Neural crest cell (in vitro differentiated cells): ENCODE results near the gene PRR5L. TPM values are rescaled to one million over a fixed set of nuclear protein-coding genes. Genes with fewer than 3 reads are reported as not detected.

Source experiments
- DNase-seq: peaks from one replicate; pipeline ENCODE4 v3.0.0; 2021; ENCODE audit warnings: low read depth, mixed read lengths, low spot score
- H3K27ac Mint-ChIP-seq: one replicate; pipeline ENCODE4 v1.8.0; 2021; ENCODE audit warnings: mild to moderate bottlenecking, mixed read lengths; ENCODE audit not compliant: unreplicated experiment
- H3K27me3 Mint-ChIP-seq: 2 replicates; pipeline ENCODE4 v1.8.0; 2021; ENCODE audit warnings: low read depth, mild to moderate bottlenecking, mixed read lengths
- H3K36me3 Mint-ChIP-seq: 2 replicates; pipeline ENCODE4 v1.8.0; 2021; ENCODE audit warnings: low read depth, mild to moderate bottlenecking, mixed read lengths
- H3K4me1 Mint-ChIP-seq: 2 replicates; pipeline ENCODE4 v1.8.0; 2021; ENCODE audit warnings: mixed read lengths
- H3K4me3 Mint-ChIP-seq: one replicate; pipeline ENCODE4 v1.8.0; 2021; ENCODE audit warnings: mild to moderate bottlenecking, mixed read lengths
- H3K9me3 Mint-ChIP-seq: 2 replicates; pipeline ENCODE4 v1.8.0; 2021; ENCODE audit warnings: mixed read lengths
- CTCF ChIP-seq: fragments of 200-600 bp; sonication (generic); conservative IDR thresholded peaks from 2 replicates; pipeline ENCODE4 v1.5.0; 2021; ENCODE audit warnings: antibody characterized with exemption, mild to moderate bottlenecking
- total RNA-seq: library from RNA; stranded (reverse); gene quantifications from 2 replicates; pipeline ENCODE4 v1.2.1, GENCODE V29; 2021

Gene PRR5L
- total RNA-seq, 1 donor from 2014 or later, result 6.6 TPM

GRCh38 chr11:36292311-36292722 lies 3.8 kb upstream of the PRR5L start:
- Mint-ChIP-seq H3K27me3 (peaks cover 20% of the 10 kb centered on the region), H3K9me3 (no peaks in the 10 kb centered on the region), H3K4me3 (peak overlapping the region; percentile 35), H3K36me3 (no peaks in the 10 kb centered on the region), H3K27ac (no peak overlapping the region), H3K4me1 (peaks cover 37% of the 10 kb centered on the region)
- no peak for DNase-seq
- TF ChIP-seq CTCF, result peak; percentile 72

- peaks cover 22% of the 10 kb centered on the region for H3K27me3 Mint-ChIP-seq
- no peak for DNase-seq
- no peak overlapping the region for H3K27ac Mint-ChIP-seq
- no peaks in the 10 kb centered on the region for H3K36me3 Mint-ChIP-seq
- no peak for TF ChIP-seq CTCF
- peaks cover 12% of the 10 kb centered on the region for H3K4me1 Mint-ChIP-seq
- no peak overlapping the region for H3K4me3 Mint-ChIP-seq
- H3K9me3 Mint-ChIP-seq, result no peaks in the 10 kb centered on the region
Measured at GRCh38 chr11:36296884-36297543, 926 bp downstream of the PRR5L start.

- H3K4me1 Mint-ChIP-seq, result peaks cover 11% of the 10 kb centered on the region
- DNase-seq, result no peak
- H3K27me3 Mint-ChIP-seq, result peaks cover 11% of the 10 kb centered on the region
- no peak for TF ChIP-seq CTCF
- H3K36me3 Mint-ChIP-seq, result no peaks in the 10 kb centered on the region
- no peak overlapping the region for H3K27ac Mint-ChIP-seq
- H3K4me3 Mint-ChIP-seq, result no peak overlapping the region
- no peaks in the 10 kb centered on the region for H3K9me3 Mint-ChIP-seq
Measured at GRCh38 chr11:36300650-36301049, 4.6 kb downstream of the PRR5L start.

GRCh38 chr11:36304351-36304750 lies 8.3 kb downstream of the PRR5L start:
- H3K9me3 Mint-ChIP-seq, result no peaks in the 10 kb centered on the region
- no peaks in the 10 kb centered on the region for H3K36me3 Mint-ChIP-seq
- H3K27ac Mint-ChIP-seq, result no peak overlapping the region
- peaks cover 17% of the 10 kb centered on the region for H3K27me3 Mint-ChIP-seq
- H3K4me3 Mint-ChIP-seq, result no peak overlapping the region
- DNase-seq, result no peak
- no peaks in the 10 kb centered on the region for H3K4me1 Mint-ChIP-seq
- TF ChIP-seq CTCF, result no peak

GRCh38 chr11:36305047-36305446 lies 9.0 kb downstream of the PRR5L start:
- no peak for TF ChIP-seq CTCF
- H3K27me3 Mint-ChIP-seq, result peaks cover 17% of the 10 kb centered on the region
- no peaks in the 10 kb centered on the region for H3K36me3 Mint-ChIP-seq
- DNase-seq, result no peak
- H3K4me3 Mint-ChIP-seq, result no peak overlapping the region
- H3K27ac Mint-ChIP-seq, result no peak overlapping the region
- H3K4me1 Mint-ChIP-seq, result no peaks in the 10 kb centered on the region
- no peaks in the 10 kb centered on the region for H3K9me3 Mint-ChIP-seq
